Measurements from ENCODE around the gene TIPARP. TPM values are rescaled to one million over a fixed set of nuclear protein-coding genes. Genes with fewer than 3 reads are reported as not detected.
A peak's percentile ranks its signal among the peaks of the same experiment; 100 is the strongest.

The TIPARP gene
- total and polyA plus RNA-seq, 4 donors: 20.8 to 56.1 (median 40.0) TPM

GRCh38 chr3:156643729-156644389 is 30.5 kb upstream of the TIPARP start:
- Histone ChIP-seq H3K4me3 (no peak overlapping the region), H3K36me3 (ENCODE audit: control insufficient read depth in 4 of 4, insufficient read depth in 4 of 4, low read length in 4 of 4) (no peaks in the 10 kb centered on the region), H3K4me1 (ENCODE audit: control insufficient read depth in 5 of 5, insufficient read depth in 5 of 5, low read length in 5 of 5) (peaks cover 0 to 11% (median 0%) of the 10 kb centered on the region in 5 donors), H3K27ac (ENCODE audit: low read depth in 1 of 2, low read length in 1 of 2) (peak overlapping the region in 1 of 2 donors; percentile 45), H3K27me3 (ENCODE audit: control insufficient read depth in 3 of 3, insufficient read depth in 3 of 3, low read length in 2 of 3) (no peaks in the 10 kb centered on the region), H3K9me3 (ENCODE audit: control insufficient read depth in 4 of 4, insufficient read depth in 3 of 4, low read length in 3 of 4) (peaks cover 0 to 2% (median 0%) of the 10 kb centered on the region in 4 donors), H3K9ac (ENCODE audit: insufficient read depth in 1 of 2, low read length in 2 of 2) (no peak overlapping the region)
- DNase-seq (peak in 1 of 3 donors; percentile 35), ATAC-seq (ENCODE audit: insufficient read depth, low FRiP score) (peak; percentile 80)
- WGBS, 2 donors: 2 to 4% methylated on average over 6 of the region's 6 CpGs
- TF ChIP-seq, protein P1, sequence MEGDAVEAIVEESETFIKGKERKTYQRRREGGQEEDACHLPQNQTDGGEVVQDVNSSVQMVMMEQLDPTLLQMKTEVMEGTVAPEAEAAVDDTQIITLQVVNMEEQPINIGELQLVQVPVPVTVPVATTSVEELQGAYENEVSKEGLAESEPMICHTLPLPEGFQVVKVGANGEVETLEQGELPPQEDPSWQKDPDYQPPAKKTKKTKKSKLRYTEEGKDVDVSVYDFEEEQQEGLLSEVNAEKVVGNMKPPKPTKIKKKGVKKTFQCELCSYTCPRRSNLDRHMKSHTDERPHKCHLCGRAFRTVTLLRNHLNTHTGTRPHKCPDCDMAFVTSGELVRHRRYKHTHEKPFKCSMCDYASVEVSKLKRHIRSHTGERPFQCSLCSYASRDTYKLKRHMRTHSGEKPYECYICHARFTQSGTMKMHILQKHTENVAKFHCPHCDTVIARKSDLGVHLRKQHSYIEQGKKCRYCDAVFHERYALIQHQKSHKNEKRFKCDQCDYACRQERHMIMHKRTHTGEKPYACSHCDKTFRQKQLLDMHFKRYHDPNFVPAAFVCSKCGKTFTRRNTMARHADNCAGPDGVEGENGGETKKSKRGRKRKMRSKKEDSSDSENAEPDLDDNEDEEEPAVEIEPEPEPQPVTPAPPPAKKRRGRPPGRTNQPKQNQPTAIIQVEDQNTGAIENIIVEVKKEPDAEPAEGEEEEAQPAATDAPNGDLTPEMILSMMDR (IDR thresholded peaks at IDR 0.05; ENCODE audit: control extremely low read depth, extremely low read depth): no peak

GRCh38 chr3:156644958-156645357 is 29.4 kb upstream of the TIPARP start:
- DNase-seq: no peak

GRCh38 chr3:156646958-156647357 is 27.4 kb upstream of the TIPARP start:
- TF ChIP-seq, protein P1 (IDR thresholded peaks at IDR 0.05; ENCODE audit: control extremely low read depth, extremely low read depth): no peak
- Histone ChIP-seq H3K4me3 (no peak overlapping the region), H3K9me3 (ENCODE audit: control insufficient read depth in 4 of 4, insufficient read depth in 3 of 4, low read length in 3 of 4) (peaks cover 0 to 2% (median 0%) of the 10 kb centered on the region in 4 donors), H3K27me3 (ENCODE audit: control insufficient read depth in 3 of 3, insufficient read depth in 3 of 3, low read length in 2 of 3) (no peaks in the 10 kb centered on the region), H3K9ac (ENCODE audit: insufficient read depth in 1 of 2, low read length in 2 of 2) (no peak overlapping the region), H3K36me3 (ENCODE audit: control insufficient read depth in 4 of 4, insufficient read depth in 4 of 4, low read length in 4 of 4) (no peaks in the 10 kb centered on the region), H3K27ac (ENCODE audit: low read depth in 1 of 2, low read length in 1 of 2) (no peak overlapping the region), H3K4me1 (ENCODE audit: control insufficient read depth in 5 of 5, insufficient read depth in 5 of 5, low read length in 5 of 5) (peaks cover 0 to 11% (median 0%) of the 10 kb centered on the region in 5 donors)
- ATAC-seq (ENCODE audit: insufficient read depth, low FRiP score) (no peak), DNase-seq (no peak)

More at GRCh38 chr3:156644958-156645357, 29.4 kb upstream of the TIPARP start:
- no peaks in the 10 kb centered on the region for H3K27me3 ChIP-seq (ENCODE audit: control insufficient read depth in 3 of 3, insufficient read depth in 3 of 3, low read length in 2 of 3)
- H3K36me3 ChIP-seq (ENCODE audit: control insufficient read depth in 4 of 4, insufficient read depth in 4 of 4, low read length in 4 of 4): no peaks in the 10 kb centered on the region
- no peak overlapping the region for H3K27ac ChIP-seq (ENCODE audit: low read depth in 1 of 2, low read length in 1 of 2)
- no peak overlapping the region for H3K4me3 ChIP-seq
- no peak for ATAC-seq (ENCODE audit: insufficient read depth, low FRiP score)
- TF ChIP-seq, protein P1 (IDR thresholded peaks at IDR 0.05; ENCODE audit: control extremely low read depth, extremely low read depth): no peak
- peaks cover 0 to 2% (median 0%) of the 10 kb centered on the region in 4 donors for H3K9me3 ChIP-seq (ENCODE audit: control insufficient read depth in 4 of 4, insufficient read depth in 3 of 4, low read length in 3 of 4)
- no peak overlapping the region for H3K9ac ChIP-seq (ENCODE audit: insufficient read depth in 1 of 2, low read length in 2 of 2)
- H3K4me1 ChIP-seq (ENCODE audit: control insufficient read depth in 5 of 5, insufficient read depth in 5 of 5, low read length in 5 of 5): peaks cover 0 to 11% (median 0%) of the 10 kb centered on the region in 5 donors
